Dermis lymphatic vessel endothelial cell (primary cell): Measurements from ENCODE around the gene WNT1. TPM values are rescaled to one million over a fixed set of nuclear protein-coding genes. Genes with fewer than 3 reads are reported as not detected.

Experiments
- total RNA-seq: library from RNA; depleted of rRNA; stranded (reverse); fragments of >200 nt; gene quantifications from 2 replicates; pipeline ENCODE4 v1.2.1, GENCODE V29; 2014

The WNT1 gene
- total RNA-seq: not detected in 2 replicates

GRCh38 chr12:48978291-48978740 is at the start of gene WNT1:
Gene WNT1, plus strand, starts transcription at chr12:48978322. Its CDS starts 329 bp downstream, at chr12:48978651.

GRCh38 chr12:48957141-48958048 is 20.7 kb upstream of the WNT1 start, which contains the start of gene ARF3:
Gene ARF3, minus strand, starts transcription at chr12:48957487. Its CDS starts 16,392 bp downstream, at chr12:48941095.

GRCh38 chr12:48999371-49000131 is 21.4 kb downstream of the WNT1 start, which contains the start of gene DDN:
Gene DDN, minus strand, starts transcription at chr12:48999375. Its CDS starts 88 bp downstream, at chr12:48999287.

GRCh38 chr12:49018261-49019119 is 40.4 kb downstream of the WNT1 start, which contains the start of gene PRKAG1:
Gene PRKAG1, minus strand, starts transcription at chr12:49018776. Its CDS starts 36 bp downstream, at chr12:49018740.

Other genes starting within 250 kb of the WNT1 start
- gene ADCY6, start 189.2 kb upstream of the WNT1 start, total RNA-seq: 29.5 and 29.7 TPM in 2 replicates
- gene CACNB3, start 159.8 kb upstream of the WNT1 start, total RNA-seq: 5.5 and 6.2 TPM in 2 replicates
- gene DDX23, start 126.2 kb upstream of the WNT1 start, total RNA-seq: 58.8 and 69.5 TPM in 2 replicates
- gene RND1, start 112.5 kb upstream of the WNT1 start, total RNA-seq: 2.1 and 2.4 TPM in 2 replicates
- gene FKBP11, start 52.8 kb upstream of the WNT1 start, total RNA-seq: 8.3 and 11.5 TPM in 2 replicates
- gene ARF3, start 20.8 kb upstream of the WNT1 start, total RNA-seq: 39.1 and 40.5 TPM in 2 replicates
- under 0.01 TPM in 2 replicates for gene WNT10B, start 6.6 kb upstream of the WNT1 start, total RNA-seq
- gene DDN, start 21.1 kb downstream of the WNT1 start, total RNA-seq: 0.09 and 0.11 TPM in 2 replicates
- 39.0 and 44.7 TPM in 2 replicates for gene PRKAG1, start 40.5 kb downstream of the WNT1 start, total RNA-seq
- gene KMT2D, start 82.5 kb downstream of the WNT1 start, total RNA-seq: 22.3 and 33.5 TPM in 2 replicates
- 0.76 and 1.2 TPM in 2 replicates for gene RHEBL1, start 91.7 kb downstream of the WNT1 start, total RNA-seq
- 0.26 and 0.33 TPM in 2 replicates for gene DHH, start 116.5 kb downstream of the WNT1 start, total RNA-seq
- gene LMBR1L, start 132.5 kb downstream of the WNT1 start, total RNA-seq: 75.0 and 82.4 TPM in 2 replicates
- gene TUBA1B, start 153.1 kb downstream of the WNT1 start, total RNA-seq: 428 and 433 TPM in 2 replicates
- gene TUBA1A, start 210.8 kb downstream of the WNT1 start, total RNA-seq: 454 and 466 TPM in 2 replicates